Kidney epithelial cell (primary cell): Measurements from ENCODE around the gene ELL. TPM values are rescaled to one million over a fixed set of nuclear protein-coding genes. Genes with fewer than 3 reads are reported as not detected.

Experiments
- DNase-seq: peaks from one replicate; pipeline ENCODE4 v3.0.0-alpha.2; 2010; ENCODE audit warnings: low read depth
- H3K27me3 ChIP-seq: 2 replicates; pipeline ENCODE4 v1.6.0; 2011; ENCODE audit warnings: low read length; ENCODE audit not compliant: control insufficient read depth, insufficient read depth
- H3K36me3 ChIP-seq: 2 replicates; pipeline ENCODE4 v1.5.1; 2011; ENCODE audit warnings: low read length; ENCODE audit not compliant: control insufficient read depth, insufficient read depth
- H3K4me3 ChIP-seq: 2 replicates; pipeline ENCODE4 v1.5.1; 2011; ENCODE audit warnings: low read depth, mild to moderate bottlenecking, control low read depth, low read length
- CTCF ChIP-seq: IDR thresholded peaks from 2 replicates; pipeline ENCODE4 v1.5.1; 2011; ENCODE audit warnings: mild to moderate bottlenecking, moderate library complexity, low read length, control low read depth, inconsistent platforms; ENCODE audit not compliant: insufficient read depth, poor library complexity, severe bottlenecking
- total RNA-seq: library from RNA; depleted of rRNA; stranded (reverse); fragments of >200 nt; gene quantifications from 2 replicates; pipeline ENCODE4 v1.2.3, GENCODE V29; 2015

Gene ELL
- total RNA-seq, 1 donor from 2014 or later: 13.1 TPM

DNA sequence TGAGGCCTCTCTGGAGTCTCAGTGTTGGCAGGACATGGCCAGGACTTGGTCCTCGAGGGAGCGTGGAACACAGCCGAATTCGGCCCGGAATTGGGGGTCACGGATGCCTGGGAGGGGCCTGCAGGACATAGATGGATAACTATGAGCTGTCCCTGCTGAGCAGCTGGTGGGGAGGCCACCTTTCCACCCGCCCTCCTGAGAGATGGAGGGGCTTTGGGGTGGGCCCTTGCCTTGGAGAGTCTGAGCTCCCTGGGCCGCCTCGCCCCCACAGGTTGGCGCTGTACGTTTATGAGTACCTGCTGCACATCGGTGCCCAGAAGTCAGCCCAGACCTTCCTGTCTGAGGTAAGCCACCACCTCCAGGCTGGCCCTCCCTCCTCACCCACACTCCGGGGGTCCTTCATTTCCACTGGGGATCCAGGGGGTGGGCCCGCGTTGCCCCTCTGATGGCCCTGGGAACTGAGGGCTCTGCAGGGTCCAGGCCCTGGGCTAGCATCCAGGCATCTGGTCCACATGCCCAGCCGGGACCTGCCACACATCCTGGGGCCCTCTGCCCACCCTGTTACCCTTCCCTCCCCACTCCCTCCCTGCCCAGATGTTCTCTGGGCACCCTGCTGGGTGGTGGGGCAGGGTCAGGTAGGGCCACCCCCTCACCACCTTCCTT, 94.7 kb downstream of the ELL start:
- DNase-seq: no peak
- TF ChIP-seq CTCF: no peak
- no peaks in the 10 kb centered on the region for H3K27me3 ChIP-seq

GRCh38 chr19:18426416-18426767, 95.5 kb downstream of the ELL start:
- no peaks in the 10 kb centered on the region for H3K27me3 ChIP-seq
- DNase-seq: no peak
- H3K4me3 ChIP-seq: no peak overlapping the region
- TF ChIP-seq CTCF: no peak
- H3K36me3 ChIP-seq: peaks cover 2% of the 10 kb centered on the region

More for the DNA sequence above, 94.7 kb downstream of the ELL start:
- H3K36me3 ChIP-seq: peaks cover 2% of the 10 kb centered on the region
- no peak overlapping the region for H3K4me3 ChIP-seq

- no peak for TF ChIP-seq CTCF
Measured at GRCh38 chr19:18425515-18426415, 96.1 kb downstream of the ELL start.

GRCh38 chr19:18424890-18425514, 96.9 kb downstream of the ELL start:
- H3K4me3 ChIP-seq: no peak overlapping the region
- peaks cover 2% of the 10 kb centered on the region for H3K36me3 ChIP-seq
- no peaks in the 10 kb centered on the region for H3K27me3 ChIP-seq
- no peak for TF ChIP-seq CTCF
- no peak for DNase-seq

More at GRCh38 chr19:18425515-18426415, 96.1 kb downstream of the ELL start:
- DNase-seq: no peak
- Histone ChIP-seq H3K4me3 (no peak overlapping the region), H3K27me3 (no peaks in the 10 kb centered on the region), H3K36me3 (peaks cover 2% of the 10 kb centered on the region)

GRCh38 chr19:18424122-18424889, 97.6 kb downstream of the ELL start:
- no peak for DNase-seq
- H3K36me3 ChIP-seq: peaks cover 2% of the 10 kb centered on the region
- no peak overlapping the region for H3K4me3 ChIP-seq
- no peak for TF ChIP-seq CTCF
- no peaks in the 10 kb centered on the region for H3K27me3 ChIP-seq
